Natural killer cell (primary cell): ENCODE measurements around the gene MAU2. TPM values are rescaled to one million over a fixed set of nuclear protein-coding genes. Genes with fewer than 3 reads are reported as not detected.

Experiments
- ATAC-seq, 3 donors: fragments of 150-1000 bp in 2 of 3; fragments of 200-7000 bp in 1 of 3; cut with Tn5 transposase; 1 replicate in 1 of 3; 2 replicates in 2 of 3; pipeline ENCODE4 v1.10.0; 2021; ENCODE audit warnings: mild to moderate bottlenecking in 2 of 3, moderate library complexity in 2 of 3
- DNase-seq, 2 donors: peaks; one replicate each; pipeline versions ENCODE4 v3.0.0 to v3.0.0-alpha.2; 2013 to 2021; ENCODE audit warnings: mixed read lengths in 1 of 2
- H3K27ac ChIP-seq: one replicate; pipeline ENCODE4 v1.5.1; 2013; ENCODE audit warnings: mild to moderate bottlenecking, low read length
- H3K27me3 ChIP-seq: one replicate; pipeline ENCODE4 v1.6.1; 2013; ENCODE audit warnings: low read length; ENCODE audit not compliant: control insufficient read depth, insufficient read depth
- H3K36me3 ChIP-seq: one replicate; pipeline ENCODE4 v1.6.1; 2013; ENCODE audit warnings: low read length; ENCODE audit not compliant: control insufficient read depth, insufficient read depth
- H3K4me1 ChIP-seq: one replicate; pipeline ENCODE4 v1.6.1; 2013; ENCODE audit warnings: low read length; ENCODE audit not compliant: control insufficient read depth, insufficient read depth
- H3K4me3 ChIP-seq: one replicate; pipeline ENCODE4 v1.5.1; 2013; ENCODE audit warnings: low read length
- H3K9me3 ChIP-seq: one replicate; pipeline ENCODE4 v1.6.1; 2013; ENCODE audit warnings: low read length; ENCODE audit not compliant: control insufficient read depth, insufficient read depth
- H3K27ac Mint-ChIP-seq, 2 donors: one replicate each; pipeline ENCODE4 v1.8.0; 2022; ENCODE audit warnings: mild to moderate bottlenecking in 2 of 2, mixed read lengths in 2 of 2, moderate library complexity in 1 of 2
- H3K27me3 Mint-ChIP-seq, 2 donors: one replicate each; pipeline ENCODE4 v1.8.0; 2022; ENCODE audit warnings: low read depth in 2 of 2, mixed read lengths in 2 of 2
- H3K36me3 Mint-ChIP-seq: one replicate; pipeline ENCODE4 v1.8.0; 2022; ENCODE audit warnings: mixed read lengths
- H3K4me1 Mint-ChIP-seq, 2 donors: one replicate each; pipeline ENCODE4 v1.8.0; 2022; ENCODE audit warnings: mixed read lengths in 2 of 2
- H3K4me3 Mint-ChIP-seq: one replicate; pipeline ENCODE4 v1.8.0; 2022; ENCODE audit warnings: mild to moderate bottlenecking, moderate library complexity, mixed read lengths
- H3K9me3 Mint-ChIP-seq, 2 donors: one replicate each; pipeline ENCODE4 v1.8.0; 2022; ENCODE audit warnings: mixed read lengths in 2 of 2
- CTCF ChIP-seq: fragments of 200-600 bp; IDR thresholded peaks from one replicate; pipeline ENCODE4 v1.8.0; 2022; ENCODE audit warnings: antibody characterized with exemption
- WGBS: methylation state at CpG from one replicate; pipeline ENCODE4 v1.1.7; 2013; ENCODE audit warnings: missing lambda C conversion rate; ENCODE audit not compliant: insufficient coverage; 5-methylcytosine and 5-hydroxymethylcytosine counted together
- intact Hi-C: fragments of 100-400 bp; cut with micrococcal nuclease; formaldehyde crosslinking; loops from one replicate; pipeline ENCODE4 v1.14.2; 2022
- total RNA-seq, 4 donors: library from RNA; stranded (reverse); fragments of 120-200 nt in 1 of 4; gene quantifications; one replicate each; pipeline versions ENCODE4 v1.2.3 to v1.2.4, GENCODE V29; 2013 to 2022

The MAU2 gene
- total RNA-seq, 3 donors from 2014 or later (not counting 1 experiment from before 2014, with no cell fraction given): 144 to 164 (median 151) TPM

- TF ChIP-seq CTCF: no peak
- Histone ChIP-seq H3K27ac (no peak overlapping the region), H3K9me3 (no peaks in the 10 kb centered on the region), H3K36me3 (peaks cover 51% of the 10 kb centered on the region), H3K27me3 (no peaks in the 10 kb centered on the region), H3K4me1 (no peaks in the 10 kb centered on the region), H3K4me3 (no peak overlapping the region)
- no peaks in the 10 kb centered on the region for H3K27me3 Mint-ChIP-seq
- H3K27ac Mint-ChIP-seq: peak overlapping the region in 1 of 2 donors; percentile 27
- intact Hi-C loops: no loop called here
- no peak for ATAC-seq
- DNase-seq: no peak
- H3K4me1 Mint-ChIP-seq: peaks cover 5 to 22% of the 10 kb centered on the region in 2 donors
- no peak overlapping the region for H3K4me3 Mint-ChIP-seq
- H3K9me3 Mint-ChIP-seq: no peaks in the 10 kb centered on the region
- H3K36me3 Mint-ChIP-seq: no peaks in the 10 kb centered on the region
- 90% methylated on average over 16 of the region's 16 CpGs for WGBS
Observed at GRCh38 chr19:19335408-19336158, 15.0 kb downstream of the MAU2 start.

DNA sequence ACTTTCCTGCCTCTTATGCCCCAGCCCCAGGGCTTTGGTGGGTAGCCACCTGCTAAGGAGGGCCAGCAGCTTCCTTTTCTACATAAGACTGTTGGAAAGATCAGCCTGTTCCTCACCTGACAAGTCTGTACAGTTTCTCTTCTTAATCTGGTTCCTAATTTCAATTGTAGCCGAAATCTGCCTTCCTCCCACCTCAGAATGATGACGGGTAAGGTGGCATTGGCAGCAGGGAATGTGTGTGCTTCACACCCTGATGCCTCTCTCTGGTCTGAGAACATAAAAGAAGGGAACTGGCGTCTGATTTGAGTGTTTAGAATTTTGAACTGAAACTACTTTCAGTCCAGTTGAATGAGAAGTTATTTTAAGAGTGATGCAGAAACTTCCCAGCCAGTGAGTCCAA, 16.0 kb downstream of the MAU2 start:
- no peak for TF ChIP-seq CTCF
- 54% methylated on average over 3 of the region's 3 CpGs for WGBS
- Mint-ChIP-seq H3K9me3 (no peaks in the 10 kb centered on the region), H3K36me3 (no peaks in the 10 kb centered on the region), H3K27me3 (no peaks in the 10 kb centered on the region), H3K4me3 (no peak overlapping the region), H3K4me1 (peaks cover 3 to 22% of the 10 kb centered on the region in 2 donors), H3K27ac (no peak overlapping the region)
- Histone ChIP-seq H3K27ac (no peak overlapping the region), H3K4me1 (no peaks in the 10 kb centered on the region), H3K4me3 (no peak overlapping the region), H3K9me3 (no peaks in the 10 kb centered on the region), H3K36me3 (peaks cover 58% of the 10 kb centered on the region), H3K27me3 (no peaks in the 10 kb centered on the region)
- intact Hi-C loops: no loop called here
- DNase-seq (no peak), ATAC-seq (no peak)

DNA sequence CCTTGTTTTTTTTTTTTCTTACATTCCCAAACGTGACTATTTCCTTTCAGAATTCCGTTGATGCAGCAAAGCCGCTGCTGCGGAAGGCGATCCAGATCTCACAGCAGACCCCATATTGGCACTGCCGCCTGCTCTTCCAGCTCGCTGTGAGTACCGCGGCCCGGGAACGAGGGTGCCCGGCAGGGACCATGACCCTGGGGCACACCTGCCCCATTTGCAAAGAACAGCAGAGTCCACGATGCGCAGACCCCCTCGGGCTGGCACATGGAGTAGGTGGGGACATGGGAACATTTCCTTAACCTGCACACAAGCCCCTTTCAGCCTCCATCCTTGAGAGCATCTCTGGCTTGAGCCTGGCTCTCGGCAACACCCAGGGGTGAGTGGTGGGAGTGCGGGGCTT, 16.5 kb downstream of the MAU2 start:
- Histone ChIP-seq H3K4me3 (no peak overlapping the region), H3K4me1 (no peaks in the 10 kb centered on the region), H3K27me3 (no peaks in the 10 kb centered on the region), H3K9me3 (no peaks in the 10 kb centered on the region), H3K27ac (no peak overlapping the region), H3K36me3 (peaks cover 59% of the 10 kb centered on the region)
- H3K4me3 Mint-ChIP-seq: no peak overlapping the region
- peaks cover 0 to 22% of the 10 kb centered on the region in 2 donors for H3K4me1 Mint-ChIP-seq
- H3K27ac Mint-ChIP-seq: no peak overlapping the region
- no peaks in the 10 kb centered on the region for H3K27me3 Mint-ChIP-seq
- H3K36me3 Mint-ChIP-seq: no peaks in the 10 kb centered on the region
- H3K9me3 Mint-ChIP-seq: no peaks in the 10 kb centered on the region
- DNase-seq (no peak), ATAC-seq (no peak)
- no peak for TF ChIP-seq CTCF
- intact Hi-C loops: no loop called here
- 97% methylated on average over 17 of the region's 17 CpGs for WGBS

DNA sequence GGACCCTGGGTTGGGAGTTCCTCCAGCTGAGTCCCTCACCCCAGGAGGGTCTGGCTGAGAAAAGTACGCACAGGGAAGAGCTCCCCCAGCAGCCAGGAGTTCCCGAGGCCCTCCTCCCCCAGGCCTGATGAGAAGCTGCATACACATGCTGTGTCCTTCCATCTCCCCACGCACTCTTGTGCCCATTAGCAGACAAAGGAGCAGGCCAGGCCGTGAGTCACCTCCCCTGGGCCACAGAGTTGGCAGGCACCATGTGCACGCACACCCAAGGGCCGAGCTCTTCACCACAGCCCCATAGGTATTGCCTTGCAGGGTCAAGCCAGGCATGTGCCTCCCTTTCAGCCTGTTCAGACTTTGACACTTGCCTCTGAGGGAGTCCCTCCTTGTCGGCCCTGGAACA, 17.5 kb downstream of the MAU2 start:
- TF ChIP-seq CTCF: no peak
- H3K27ac Mint-ChIP-seq: no peak overlapping the region
- ATAC-seq: no peak

More for the DNA sequence above, 17.5 kb downstream of the MAU2 start:
- 96% methylated on average over 7 of the region's 7 CpGs for WGBS
- no peaks in the 10 kb centered on the region for H3K36me3 Mint-ChIP-seq
- Histone ChIP-seq H3K36me3 (peaks cover 68% of the 10 kb centered on the region), H3K4me1 (no peaks in the 10 kb centered on the region), H3K27me3 (no peaks in the 10 kb centered on the region), H3K4me3 (no peak overlapping the region), H3K27ac (no peak overlapping the region), H3K9me3 (no peaks in the 10 kb centered on the region)
- peaks cover 0 to 22% of the 10 kb centered on the region in 2 donors for H3K4me1 Mint-ChIP-seq
- H3K27me3 Mint-ChIP-seq: no peaks in the 10 kb centered on the region
- intact Hi-C loops: no loop called here
- DNase-seq: no peak
- no peaks in the 10 kb centered on the region for H3K9me3 Mint-ChIP-seq
- H3K4me3 Mint-ChIP-seq: no peak overlapping the region
